GM18951 (cell line): ENCODE data around the gene LZTS2.

ENCODE experiments used
- POLR2A ChIP-seq: IDR thresholded peaks from 4 replicates; pipeline ENCODE4 v1.6.1; 2011; ENCODE audit warnings: mild to moderate bottlenecking; ENCODE audit not compliant: insufficient read length, insufficient read depth; ENCODE audit errors: extremely low read depth
- in situ Hi-C: fragments of 300-500 bp; cut with MboI; formaldehyde crosslinking; loops from one replicate; pipeline ENCODE4 v1.12.0; 2022; ENCODE audit warnings: low sequenced_read_pairs, mixed read lengths, inconsistent platforms; ENCODE audit not compliant: unreplicated experiment

LZTS2 gene

DNA sequence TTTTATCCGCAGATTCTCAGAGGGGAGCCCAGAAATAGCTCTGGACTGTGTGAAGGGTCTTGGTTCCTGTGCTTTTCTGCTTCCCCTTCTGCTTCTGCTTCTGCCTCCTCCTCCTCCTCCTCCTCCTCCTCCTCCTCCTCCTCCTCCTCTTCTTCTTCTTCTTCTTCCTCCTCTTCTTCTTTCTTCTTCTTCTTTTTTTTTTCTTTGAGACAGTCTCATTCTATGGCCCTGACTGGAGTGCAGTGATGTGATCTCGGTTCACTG, 19.8 kb downstream of the LZTS2 start:
- in situ Hi-C loops, result no loop called here
- no peak for TF ChIP-seq POLR2A

DNA sequence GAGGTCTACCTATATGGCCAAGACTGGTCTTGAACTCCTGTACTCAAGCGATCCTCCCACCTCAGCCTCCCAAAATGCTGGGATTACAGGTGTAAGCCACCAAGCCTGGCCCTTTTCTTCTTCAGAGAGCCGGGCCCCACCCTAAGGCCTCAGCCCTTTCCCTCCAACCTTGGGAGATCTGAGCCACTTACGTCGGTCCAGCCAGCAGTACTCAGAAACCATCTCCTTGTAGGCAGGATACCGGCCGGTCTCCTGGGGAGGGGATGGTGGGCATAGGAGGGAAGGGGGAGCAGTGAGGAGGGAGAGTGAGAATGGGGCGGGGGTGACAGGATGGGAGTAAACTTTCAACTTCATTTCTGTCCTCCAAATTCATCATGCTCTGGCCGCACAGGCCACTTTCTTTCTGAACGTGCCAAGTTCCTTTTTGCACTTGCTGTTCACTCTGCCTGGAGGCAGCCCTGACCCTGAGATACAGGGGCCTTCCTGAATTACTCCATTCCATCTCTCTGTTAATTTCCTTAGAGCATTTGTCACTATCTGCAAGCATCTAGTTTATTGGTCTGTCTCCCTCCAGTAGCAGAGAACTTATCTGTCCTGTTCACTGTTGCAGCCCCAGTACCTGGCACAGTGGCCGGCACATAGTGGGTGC, 20.9 kb downstream of the LZTS2 start:
- in situ Hi-C loops, result no loop called here
- no peak for TF ChIP-seq POLR2A

DNA sequence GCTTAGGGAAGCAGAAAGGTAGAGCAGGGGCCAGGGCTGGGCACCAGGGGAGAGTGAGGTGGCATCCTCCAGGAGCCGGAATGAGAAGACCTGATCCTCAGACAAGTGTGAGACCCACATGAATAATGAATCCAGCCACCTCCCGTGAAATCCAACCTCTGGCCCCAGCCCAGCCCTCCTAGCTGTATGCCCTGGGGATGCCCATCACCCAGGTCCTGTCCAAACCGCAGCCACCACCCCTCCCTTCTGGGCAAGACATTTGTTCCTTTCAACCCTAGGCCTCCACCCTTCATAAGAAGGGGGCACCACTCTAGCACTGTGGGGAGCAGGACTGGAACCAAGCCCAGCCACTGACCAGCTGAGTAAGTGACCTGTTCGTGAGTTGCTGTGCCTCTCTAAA, 21.6 kb downstream of the LZTS2 start:
- TF ChIP-seq POLR2A, result no peak
- in situ Hi-C loops, result no loop called here

DNA sequence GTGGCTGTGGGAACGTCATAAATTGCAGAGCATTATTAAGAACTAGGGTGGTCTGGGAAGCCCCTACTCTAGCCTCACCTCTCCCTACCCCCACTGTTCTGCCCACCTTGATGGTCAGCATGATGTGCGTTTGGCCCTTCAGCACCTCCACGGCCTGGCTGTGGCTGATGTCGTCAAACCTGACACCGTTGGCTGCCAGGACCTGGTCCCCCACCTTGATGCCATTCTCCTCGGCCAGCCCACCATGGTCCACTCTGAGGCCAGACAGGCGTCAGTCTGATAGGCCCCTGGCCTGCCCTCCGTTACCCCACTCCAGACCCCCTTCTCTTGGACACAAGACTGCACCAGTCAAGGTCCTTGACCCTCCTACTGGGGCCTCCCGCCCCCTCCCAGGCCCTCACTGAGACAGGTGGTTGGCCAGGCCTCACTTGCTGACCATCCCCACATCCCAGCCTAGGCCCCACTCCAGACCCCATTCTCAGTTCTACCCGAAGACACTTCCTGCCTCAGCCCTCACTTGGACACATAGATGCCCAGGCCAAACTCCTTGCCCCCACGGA, 22.2 kb downstream of the LZTS2 start:
- no peak for TF ChIP-seq POLR2A
- in situ Hi-C loops, result no loop called here

DNA sequence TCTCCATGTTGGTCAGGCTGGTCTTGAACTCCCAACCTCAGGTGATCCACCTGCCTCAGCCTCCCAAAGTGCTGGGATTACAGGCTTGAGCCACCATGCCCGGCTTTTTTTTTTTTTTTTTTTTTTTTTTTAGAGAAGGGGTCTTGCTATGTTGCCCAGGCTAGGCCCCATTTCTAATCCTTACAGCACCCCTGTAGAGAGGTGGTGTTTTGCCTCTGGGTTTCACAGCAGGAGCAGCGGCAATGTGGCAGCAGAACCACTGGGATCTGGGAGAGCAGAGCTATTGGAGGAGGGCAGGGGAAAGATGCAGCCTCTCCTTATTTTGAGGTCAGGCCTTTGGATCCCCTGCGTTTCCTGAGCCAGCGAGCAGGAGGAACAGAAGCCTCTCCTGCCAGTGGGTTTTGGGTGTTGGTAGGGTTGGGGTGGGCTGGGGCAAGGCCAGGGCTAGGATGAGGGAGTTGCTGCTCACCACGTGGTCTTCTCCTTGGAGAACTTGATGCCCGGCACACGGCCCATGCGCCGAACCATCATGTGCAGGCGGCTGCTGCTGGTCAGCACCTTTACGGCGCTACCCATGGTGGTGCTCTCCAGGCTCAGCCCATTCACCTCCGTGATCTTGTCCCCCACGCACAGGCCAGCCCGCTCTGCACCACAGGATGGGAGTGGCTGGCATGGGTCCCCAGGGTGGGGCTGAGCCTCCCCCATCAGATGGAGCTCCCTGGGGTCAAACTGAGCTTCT, 23.5 kb downstream of the LZTS2 start:
- in situ Hi-C loops, result no loop called here
- TF ChIP-seq POLR2A, result no peak

DNA sequence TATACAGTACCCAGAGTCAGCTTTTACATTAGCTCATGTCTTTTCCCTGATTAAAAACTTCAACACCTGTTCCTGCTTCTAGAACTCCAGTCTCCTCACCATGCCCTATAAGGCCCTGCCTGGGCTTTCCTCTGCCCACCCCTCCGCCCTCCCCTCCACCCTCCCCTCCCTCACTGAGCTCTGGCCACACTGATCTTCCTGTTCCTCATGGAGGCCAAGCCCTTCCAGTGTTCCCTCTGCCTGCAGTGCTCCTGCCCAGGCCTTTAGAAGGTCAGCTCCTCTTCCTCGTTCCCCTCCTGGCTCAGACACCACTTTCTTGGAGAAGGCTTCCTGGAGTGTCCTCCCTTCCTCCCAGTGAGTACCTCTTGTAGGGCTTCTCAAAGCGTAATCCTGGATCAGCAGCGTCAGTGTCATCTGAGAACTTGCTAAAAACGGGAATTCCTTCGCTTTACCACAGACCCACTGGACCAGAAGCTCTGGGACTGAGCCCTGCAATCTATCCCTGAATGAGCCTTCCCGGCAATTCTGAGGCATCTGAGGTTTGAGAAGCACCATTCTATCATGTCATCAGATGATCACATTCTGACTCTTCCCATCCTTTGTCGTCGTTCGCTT, 27.6 kb downstream of the LZTS2 start:
- in situ Hi-C loops, result no loop called here

DNA sequence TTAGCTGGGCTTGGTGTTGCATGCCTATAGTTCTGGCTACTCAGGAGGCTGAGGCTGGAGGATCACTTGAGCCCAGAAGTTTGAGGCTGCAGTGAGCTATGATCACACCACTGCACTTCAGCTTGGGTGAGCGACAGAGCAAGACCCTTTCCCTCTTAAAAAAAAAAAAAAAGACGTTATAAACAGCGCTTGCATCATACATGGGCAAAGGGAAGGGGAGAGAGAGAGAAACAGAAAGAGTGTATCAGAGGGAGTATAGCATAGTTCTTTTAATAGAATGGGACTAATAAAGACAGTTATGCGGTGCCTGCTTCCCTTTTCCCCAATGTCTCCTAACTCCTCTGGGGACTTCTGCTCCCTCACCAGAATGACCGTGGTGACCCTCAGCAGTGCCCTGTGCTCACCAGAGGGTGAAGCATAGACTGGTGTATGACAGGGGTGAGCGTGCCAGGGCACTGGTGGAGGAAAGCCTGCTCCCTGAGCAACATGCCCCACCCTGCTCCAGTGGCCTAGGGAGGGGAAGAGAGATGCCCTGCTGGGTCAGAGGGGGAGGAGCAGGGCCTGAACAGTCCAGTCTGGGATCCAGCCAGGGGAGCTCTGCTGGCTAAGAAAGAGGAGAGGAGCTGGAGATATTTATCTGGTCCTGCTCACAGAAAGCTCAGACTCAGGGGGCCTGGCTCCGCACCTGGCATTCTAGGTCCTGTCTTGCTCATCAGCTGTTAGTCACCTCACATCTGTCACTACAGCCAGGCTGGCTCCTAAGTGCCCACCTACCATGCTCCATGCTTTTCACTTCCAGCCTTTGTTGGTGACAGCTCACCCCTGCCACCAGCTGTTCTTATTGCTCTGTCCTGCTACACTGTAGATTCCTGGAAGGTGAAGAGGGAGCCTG, 29.1 kb downstream of the LZTS2 start:
- TF ChIP-seq POLR2A, result no peak
- in situ Hi-C loops, result no loop called here

More for the DNA sequence above, 27.6 kb downstream of the LZTS2 start:
- no peak for TF ChIP-seq POLR2A

DNA sequence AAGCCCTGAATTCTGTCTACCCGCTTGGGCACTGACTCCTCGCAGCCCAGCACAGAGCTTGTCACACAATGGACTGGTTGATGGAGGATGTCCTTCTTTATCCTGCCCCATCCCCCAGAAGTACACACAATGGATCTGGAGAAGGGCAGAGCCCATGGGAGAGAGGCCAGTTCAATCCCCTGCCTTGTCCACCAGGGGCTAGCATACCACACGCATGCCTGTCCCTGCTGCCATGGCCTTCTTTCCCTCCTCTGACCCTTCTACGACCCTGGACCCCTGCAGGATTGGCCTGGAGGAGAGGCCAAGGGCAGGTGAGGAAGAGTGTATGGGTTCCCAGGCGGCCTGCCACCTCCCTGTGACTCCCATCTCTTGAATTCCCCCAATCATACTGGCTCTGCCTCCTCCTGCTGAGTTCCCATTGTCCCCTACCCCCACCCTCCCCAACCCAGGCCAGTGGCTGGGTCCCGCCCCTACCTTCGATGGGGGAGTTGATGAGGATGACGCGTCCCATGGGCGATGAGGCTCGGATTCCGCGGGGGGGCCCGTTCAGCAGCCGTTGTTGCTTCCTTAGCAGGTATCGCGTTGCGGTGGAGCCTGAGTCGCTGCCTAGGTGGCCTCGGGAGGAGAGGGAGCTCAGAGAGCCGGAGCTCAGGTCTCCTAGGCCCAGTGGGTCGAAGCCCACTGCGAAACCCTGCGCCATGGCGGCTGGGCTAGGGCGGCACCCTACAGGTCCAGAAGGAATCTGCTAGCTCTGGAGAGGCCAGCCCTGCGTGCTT, 30.1 kb downstream of the LZTS2 start:
- TF ChIP-seq POLR2A, result no peak
- in situ Hi-C loops, result no loop called here

DNA sequence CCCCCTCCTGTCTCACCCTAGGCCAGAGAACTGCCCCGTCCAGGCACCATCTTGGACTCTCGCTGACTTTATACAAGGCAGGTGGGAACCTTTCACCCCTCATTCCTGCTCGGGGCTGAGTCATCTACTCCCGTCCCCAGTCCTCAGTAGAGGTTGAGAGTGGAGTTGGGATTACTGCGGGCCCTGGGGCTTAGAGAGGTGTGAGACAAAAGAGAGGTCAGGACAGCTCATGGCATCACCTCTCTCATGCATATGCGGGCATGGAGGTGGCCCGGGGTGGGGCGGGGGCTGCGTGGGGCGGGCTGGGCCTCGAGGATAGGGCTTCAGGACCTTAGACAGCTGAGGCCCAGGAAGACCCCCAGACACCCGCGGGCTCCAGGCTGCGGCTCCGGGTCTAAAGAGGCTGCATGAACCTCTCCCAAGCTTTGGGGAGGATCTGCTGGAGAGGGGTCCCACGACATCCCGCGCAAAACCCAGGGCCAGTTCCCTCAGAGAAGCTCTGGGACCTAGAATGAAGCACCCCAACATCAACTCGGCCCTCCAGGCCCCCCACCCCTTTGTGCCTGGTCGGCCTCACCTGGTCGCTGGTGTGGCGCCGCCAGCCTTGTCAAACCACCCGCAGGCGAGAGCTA, 31.0 kb downstream of the LZTS2 start:
- no peak for TF ChIP-seq POLR2A
- in situ Hi-C loops, result no loop called here

DNA sequence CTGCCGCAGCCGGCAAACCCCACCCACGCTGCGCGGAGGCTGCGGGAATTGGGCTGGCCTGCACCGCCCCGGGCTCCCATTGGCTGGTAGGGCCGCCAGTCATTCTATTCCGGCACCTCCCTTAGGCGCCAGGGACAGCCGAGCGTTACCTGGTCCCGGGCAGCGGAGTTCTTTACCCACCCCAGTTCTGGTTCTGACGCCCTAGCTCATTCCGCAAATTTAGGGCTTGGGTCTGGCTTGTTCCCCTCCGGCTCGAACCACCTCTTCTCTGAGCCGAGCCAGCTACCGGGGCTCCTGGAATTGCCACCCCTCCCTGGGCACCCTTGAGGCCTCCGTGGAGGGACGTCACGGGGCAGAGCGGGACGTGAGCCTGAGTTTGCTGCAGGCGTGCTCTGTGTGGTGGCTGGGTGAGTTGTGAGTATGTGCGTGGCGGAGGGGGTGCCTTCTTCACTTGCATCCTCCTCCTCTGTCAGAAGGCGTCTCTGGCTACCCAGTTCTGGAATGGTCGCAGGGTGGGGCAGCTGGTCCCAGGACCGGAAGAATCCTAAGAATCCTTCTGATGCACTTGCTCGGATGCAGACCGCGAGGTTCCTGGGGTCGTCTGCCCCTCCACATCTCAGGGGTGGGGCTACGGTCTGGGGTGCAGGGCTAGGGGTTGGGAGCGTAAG, 31.7 kb downstream of the LZTS2 start, which contains the start of the genes PDZD7 and SFXN3:
TSS of gene PDZD7 (minus strand) at position 2 of the 668 bp plus-strand sequence. CDS start 910 bp downstream, outside the sequence.
TSS of gene SFXN3 (plus strand) at position 107 of the 668 bp plus-strand sequence. CDS start 3,461 bp downstream, outside the sequence.
- TF ChIP-seq POLR2A, result no peak
- in situ Hi-C loops, result no loop called here
